Ascending aorta (tissue), 2 donors: ENCODE results near the gene CERK. TPM values are rescaled to one million over a fixed set of nuclear protein-coding genes. Genes with fewer than 3 reads are reported as not detected.

ENCODE experiments used
- DNase-seq, 2 donors: peaks; one replicate each; pipeline ENCODE4 v3.0.0-alpha.2; 2019; ENCODE audit warnings: low spot score in 2 of 2
- H3K27ac ChIP-seq, 2 donors: fragments of 200-600 bp; sonication (generic); one replicate each; pipeline ENCODE4 v1.5.1; 2016 to 2017; ENCODE audit warnings: mild to moderate bottlenecking in 1 of 2
- H3K27me3 ChIP-seq: fragments of 200-600 bp; sonication (generic); one replicate; pipeline ENCODE4 v1.5.1; 2017
- H3K36me3 ChIP-seq, 2 donors: fragments of 200-600 bp; sonication (generic); one replicate each; pipeline ENCODE4 v1.5.1; 2016
- H3K4me1 ChIP-seq, 2 donors: fragments of 200-600 bp; sonication (generic); one replicate each; pipeline ENCODE4 v1.5.1; 2016 to 2017; ENCODE audit warnings: mild to moderate bottlenecking in 1 of 2
- H3K4me3 ChIP-seq, 2 donors: fragments of 200-600 bp; sonication (generic); one replicate each; pipeline ENCODE4 v1.5.1; 2016 to 2017; ENCODE audit warnings: mild to moderate bottlenecking in 1 of 2
- H3K9me3 ChIP-seq, 2 donors: fragments of 200-600 bp; sonication (generic); one replicate each; pipeline ENCODE4 v1.5.1; 2016
- CTCF ChIP-seq, 3 experiments: fragments of 200-600 bp in 2 of 3; fragments of 450-650 bp in 1 of 3; sonication (generic) in 2 of 3; IDR thresholded peaks; one replicate each; pipeline ENCODE4 v1.5.1; 2016 to 2019; ENCODE audit warnings: antibody characterized with exemption in 3 of 3, mild to moderate bottlenecking in 1 of 3, moderate library complexity in 1 of 3
- intact Hi-C: fragments of 100-400 bp; cut with DNase I; formaldehyde crosslinking; loops from one replicate; pipeline ENCODE4 v1.15.1; 2023
- total RNA-seq: library from RNA; depleted of rRNA; stranded (reverse); fragments of >200 nt; gene quantifications from one replicate; pipeline ENCODE4 v1.1.0, GENCODE V29; 2016

CERK gene
- total RNA-seq, 1 donor from 2014 or later: 27.5 TPM

GRCh38 chr22:46774253-46774979, 36.4 kb upstream of the CERK start:
- H3K4me1 ChIP-seq: peaks cover 0 to 2% of the 10 kb centered on the region in 2 donors
- H3K27ac ChIP-seq: peak overlapping the region in 1 of 2 donors; percentile 53
- intact Hi-C loops: no loop called here
- DNase-seq: no peak
- H3K36me3 ChIP-seq: no peaks in the 10 kb centered on the region
- H3K4me3 ChIP-seq: no peak overlapping the region
- no peaks in the 10 kb centered on the region for H3K9me3 ChIP-seq
- H3K27me3 ChIP-seq: no peaks in the 10 kb centered on the region
- no peak for TF ChIP-seq CTCF (IDR thresholded peaks at IDR 0.05)

DNA sequence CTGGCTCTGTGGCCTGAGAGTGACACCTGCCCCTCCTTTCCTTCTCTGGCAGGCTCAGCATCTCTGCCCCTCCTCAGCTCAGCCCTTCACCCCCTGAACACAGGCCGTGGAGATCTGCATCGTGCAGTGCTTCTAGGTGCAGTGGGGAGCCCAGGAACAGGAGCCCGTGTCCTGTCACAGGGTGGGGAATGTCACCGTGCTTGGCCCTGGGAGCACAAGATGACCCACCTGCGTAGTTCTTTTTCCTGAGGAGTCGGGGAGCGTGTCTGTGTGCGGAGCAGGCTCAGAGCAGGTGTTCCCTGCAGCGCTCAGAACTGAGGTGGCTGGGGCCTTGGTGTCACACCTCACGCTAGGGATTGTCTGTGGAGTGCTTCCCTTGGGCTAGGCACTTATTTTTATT, 35.0 kb upstream of the CERK start:
- DNase-seq: no peak
- Histone ChIP-seq H3K27ac (peak overlapping the region in 1 of 2 donors; percentile 21), H3K27me3 (no peaks in the 10 kb centered on the region), H3K4me1 (peaks cover 0 to 9% of the 10 kb centered on the region in 2 donors), H3K4me3 (no peak overlapping the region), H3K9me3 (no peaks in the 10 kb centered on the region), H3K36me3 (no peaks in the 10 kb centered on the region)
- intact Hi-C loops: no loop called here
- TF ChIP-seq CTCF (IDR thresholded peaks at IDR 0.05): no peak

GRCh38 chr22:46770726-46771125, 32.7 kb upstream of the CERK start:
- no peak for DNase-seq
- peaks cover 0 to 16% of the 10 kb centered on the region in 2 donors for H3K4me1 ChIP-seq
- H3K36me3 ChIP-seq: no peaks in the 10 kb centered on the region
- no peak overlapping the region for H3K4me3 ChIP-seq
- no peaks in the 10 kb centered on the region for H3K9me3 ChIP-seq
- no peak for TF ChIP-seq CTCF (IDR thresholded peaks at IDR 0.05)
- intact Hi-C loops: no loop called here
- H3K27me3 ChIP-seq: no peaks in the 10 kb centered on the region
- peak overlapping the region; percentile 59 to 74 for H3K27ac ChIP-seq

DNA sequence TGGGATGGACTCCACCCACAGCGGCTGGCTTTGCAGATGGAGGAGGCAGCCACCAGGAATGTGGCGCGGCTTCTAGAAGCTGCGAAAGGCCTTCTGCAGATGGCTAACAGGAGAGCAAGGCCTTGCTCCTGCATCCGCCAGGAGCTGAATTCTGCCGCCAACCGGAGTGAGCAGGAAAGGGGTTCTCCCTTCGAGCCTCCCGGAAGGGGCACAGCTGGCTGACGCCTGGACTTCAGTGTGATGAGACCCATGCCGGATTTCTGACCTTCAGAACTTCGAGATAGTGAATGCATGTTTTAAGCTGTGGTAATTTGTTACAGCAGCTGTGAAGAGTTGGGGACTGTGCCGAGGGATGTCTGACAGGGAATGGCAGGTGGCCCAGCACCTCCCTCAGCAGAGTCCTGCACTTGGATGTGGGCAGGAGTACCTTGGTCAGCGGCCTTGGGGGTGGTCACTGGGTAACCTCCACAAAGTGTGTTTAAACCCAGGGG, 32.1 kb upstream of the CERK start:
- TF ChIP-seq CTCF (IDR thresholded peaks at IDR 0.05): no peak
- Histone ChIP-seq H3K36me3 (no peaks in the 10 kb centered on the region), H3K9me3 (no peaks in the 10 kb centered on the region), H3K27ac (peak overlapping the region; percentile 59 to 74), H3K27me3 (no peaks in the 10 kb centered on the region), H3K4me3 (no peak overlapping the region), H3K4me1 (peaks cover 0 to 16% of the 10 kb centered on the region in 2 donors)
- intact Hi-C loops: no loop called here
- no peak for DNase-seq

DNA sequence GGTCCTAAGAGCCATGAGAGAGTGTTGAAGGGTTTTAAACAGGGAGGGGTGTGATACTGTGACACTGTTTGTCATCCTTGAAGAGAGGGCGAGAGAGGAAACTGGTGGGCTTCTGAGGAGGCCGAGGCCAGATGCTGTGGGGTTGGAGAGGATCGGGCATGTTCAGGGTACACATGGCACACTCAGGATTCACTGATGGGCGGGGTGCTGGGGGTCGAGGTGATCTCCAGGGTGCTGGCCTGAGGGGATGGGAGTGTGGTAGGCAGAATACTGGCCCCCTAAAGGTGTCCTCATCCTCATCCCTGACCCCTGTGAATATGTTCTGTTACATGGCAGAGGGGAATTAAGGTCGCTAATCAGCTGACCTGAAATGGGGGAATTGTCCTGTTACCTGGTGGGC, 31.7 kb upstream of the CERK start:
- Histone ChIP-seq H3K27me3 (no peaks in the 10 kb centered on the region), H3K4me1 (peaks cover 0 to 16% of the 10 kb centered on the region in 2 donors), H3K4me3 (no peak overlapping the region), H3K36me3 (no peaks in the 10 kb centered on the region), H3K9me3 (no peaks in the 10 kb centered on the region), H3K27ac (peak overlapping the region; percentile 69 to 74)
- TF ChIP-seq CTCF (IDR thresholded peaks at IDR 0.05): no peak
- intact Hi-C loops: no loop called here
- no peak for DNase-seq
